GM21381 (cell line): ENCODE data around the gene ZNF423.

Source experiments
- ATAC-seq: cut with Tn5 transposase; IDR thresholded peaks from one replicate; pipeline ENCODE4 v1.9.1; 2021; ENCODE audit warnings: mild to moderate bottlenecking, moderate library complexity; ENCODE audit not compliant: unreplicated experiment

ZNF423 gene

GRCh38 chr16:49733313-49734009 lies 122.5 kb downstream of the ZNF423 start:
- no peak for ATAC-seq

GRCh38 chr16:49731911-49732310 lies 124.0 kb downstream of the ZNF423 start:
- no peak for ATAC-seq

- ATAC-seq = no peak
Observed at GRCh38 chr16:49730772-49731171, 125.1 kb downstream of the ZNF423 start.

GRCh38 chr16:49727611-49728010 lies 128.3 kb downstream of the ZNF423 start:
- no peak for ATAC-seq

GRCh38 chr16:49726155-49726554 lies 129.8 kb downstream of the ZNF423 start:
- ATAC-seq = no peak

- no peak for ATAC-seq
Observed at GRCh38 chr16:49725651-49726050, 130.3 kb downstream of the ZNF423 start.

GRCh38 chr16:49724774-49725173 lies 131.1 kb downstream of the ZNF423 start:
- no peak for ATAC-seq

- ATAC-seq = no peak
Observed at GRCh38 chr16:49723310-49723709, 132.6 kb downstream of the ZNF423 start.

GRCh38 chr16:49720225-49720624 lies 135.7 kb downstream of the ZNF423 start:
- no peak for ATAC-seq

- no peak for ATAC-seq
Observed at GRCh38 chr16:49717689-49718088, 138.2 kb downstream of the ZNF423 start.

- ATAC-seq = no peak
Observed at GRCh38 chr16:49716339-49716934, 139.5 kb downstream of the ZNF423 start.

- ATAC-seq = no peak
Observed at GRCh38 chr16:49713770-49714169, 142.1 kb downstream of the ZNF423 start.

- ATAC-seq = no peak
Observed at GRCh38 chr16:49712542-49712941, 143.4 kb downstream of the ZNF423 start.

GRCh38 chr16:49712106-49712505 lies 143.8 kb downstream of the ZNF423 start:
- ATAC-seq = no peak

GRCh38 chr16:49709057-49709456 lies 146.9 kb downstream of the ZNF423 start:
- no peak for ATAC-seq

GRCh38 chr16:49708491-49708890 lies 147.4 kb downstream of the ZNF423 start:
- ATAC-seq = no peak

GRCh38 chr16:49706620-49707355 lies 149.1 kb downstream of the ZNF423 start:
- ATAC-seq = no peak

- no peak for ATAC-seq
Observed at GRCh38 chr16:49704586-49705155, 151.2 kb downstream of the ZNF423 start.

- no peak for ATAC-seq
Observed at GRCh38 chr16:49703483-49703882, 152.4 kb downstream of the ZNF423 start.

GRCh38 chr16:49701789-49702494 lies 154.0 kb downstream of the ZNF423 start:
- ATAC-seq = no peak

GRCh38 chr16:49701065-49701685 lies 154.7 kb downstream of the ZNF423 start:
- ATAC-seq = no peak
